Epithelial cell of proximal tubule (primary cell): ENCODE measurements around the gene NAP1L5. TPM values are rescaled to one million over a fixed set of nuclear protein-coding genes. Genes with fewer than 3 reads are reported as not detected.

Source experiments
- DNase-seq: peaks from one replicate; pipeline ENCODE4 v3.0.0-alpha.2; 2011; ENCODE audit warnings: low read depth
- H3K4me3 ChIP-seq: 2 replicates; pipeline ENCODE4 v1.5.1; 2011; ENCODE audit warnings: low read depth, mild to moderate bottlenecking, low read length
- total RNA-seq: library from RNA; depleted of rRNA; stranded (reverse); fragments of >200 nt; gene quantifications from 2 replicates; pipeline ENCODE4 v1.2.3, GENCODE V29; 2015
- TF ChIP-seq, protein P1 (sequence below): conservative IDR thresholded peaks from 2 replicates; pipeline ENCODE4 v1.5.1; 2012; ENCODE audit warnings: low read depth, mild to moderate bottlenecking, low read length

NAP1L5 gene
- total RNA-seq, 1 donor from 2014 or later: 1.4 TPM

DNA sequence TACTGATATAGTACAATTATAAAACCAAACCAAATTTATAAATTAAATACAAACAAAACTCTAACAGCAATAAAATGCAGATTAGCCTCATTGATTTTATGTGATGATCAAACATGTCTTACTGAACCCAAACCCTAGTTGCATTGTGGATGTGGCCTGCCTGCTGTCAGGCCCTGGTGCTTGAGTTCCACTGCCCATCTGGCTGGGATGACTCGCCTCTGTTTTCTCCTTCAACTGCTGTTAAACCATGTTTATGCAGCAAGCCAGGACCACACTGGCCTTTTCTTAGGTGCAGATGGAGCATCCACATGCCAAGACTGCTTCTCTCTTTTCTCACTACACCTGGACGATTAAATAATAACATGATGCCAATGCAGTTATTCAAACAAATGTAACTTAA is 22.6 kb downstream of the NAP1L5 start:
- TF ChIP-seq, protein P1, sequence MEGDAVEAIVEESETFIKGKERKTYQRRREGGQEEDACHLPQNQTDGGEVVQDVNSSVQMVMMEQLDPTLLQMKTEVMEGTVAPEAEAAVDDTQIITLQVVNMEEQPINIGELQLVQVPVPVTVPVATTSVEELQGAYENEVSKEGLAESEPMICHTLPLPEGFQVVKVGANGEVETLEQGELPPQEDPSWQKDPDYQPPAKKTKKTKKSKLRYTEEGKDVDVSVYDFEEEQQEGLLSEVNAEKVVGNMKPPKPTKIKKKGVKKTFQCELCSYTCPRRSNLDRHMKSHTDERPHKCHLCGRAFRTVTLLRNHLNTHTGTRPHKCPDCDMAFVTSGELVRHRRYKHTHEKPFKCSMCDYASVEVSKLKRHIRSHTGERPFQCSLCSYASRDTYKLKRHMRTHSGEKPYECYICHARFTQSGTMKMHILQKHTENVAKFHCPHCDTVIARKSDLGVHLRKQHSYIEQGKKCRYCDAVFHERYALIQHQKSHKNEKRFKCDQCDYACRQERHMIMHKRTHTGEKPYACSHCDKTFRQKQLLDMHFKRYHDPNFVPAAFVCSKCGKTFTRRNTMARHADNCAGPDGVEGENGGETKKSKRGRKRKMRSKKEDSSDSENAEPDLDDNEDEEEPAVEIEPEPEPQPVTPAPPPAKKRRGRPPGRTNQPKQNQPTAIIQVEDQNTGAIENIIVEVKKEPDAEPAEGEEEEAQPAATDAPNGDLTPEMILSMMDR: no peak
- H3K4me3 ChIP-seq: no peak overlapping the region
- DNase-seq: no peak

DNA sequence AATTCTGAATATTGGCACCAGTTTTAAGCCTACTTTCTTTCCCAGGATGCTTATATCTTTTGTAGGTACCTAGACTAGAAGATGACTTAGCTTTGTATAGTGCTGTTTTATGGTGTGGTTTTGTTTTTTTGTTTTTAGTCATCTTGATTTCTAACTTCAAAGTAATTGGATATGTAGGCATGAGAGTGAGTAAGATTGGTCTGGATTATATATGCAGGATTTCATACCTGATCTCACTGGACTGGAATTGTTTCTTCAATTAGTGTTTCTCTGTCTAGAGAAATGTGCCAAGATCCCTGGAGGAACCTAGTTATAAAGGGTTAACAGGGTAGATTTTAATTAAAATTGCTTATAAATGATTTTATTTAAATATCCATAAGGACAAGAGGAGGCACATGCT is 23.1 kb downstream of the NAP1L5 start:
- H3K4me3 ChIP-seq: no peak overlapping the region
- no peak for DNase-seq
- TF ChIP-seq, protein P1: no peak

DNA sequence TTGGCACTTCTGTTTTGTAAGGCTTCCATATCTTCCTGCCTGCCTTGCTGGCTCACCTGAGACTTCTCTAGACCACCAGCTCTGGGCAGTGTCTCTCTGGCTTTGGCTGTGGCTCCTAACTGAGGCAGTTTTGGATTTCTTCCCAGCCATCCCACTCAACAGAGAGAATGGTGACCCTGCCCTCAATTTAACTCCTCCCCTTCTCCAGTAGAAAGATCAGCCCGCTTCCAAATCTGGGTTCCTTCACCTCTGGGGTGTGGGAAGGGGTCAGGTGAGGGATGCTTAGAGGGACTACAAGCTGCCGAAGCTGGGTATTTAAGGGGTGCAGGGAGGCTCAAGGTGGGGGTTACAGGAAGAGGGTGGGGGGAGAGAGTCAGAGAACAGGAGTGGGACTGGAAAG is 23.7 kb downstream of the NAP1L5 start:
- no peak overlapping the region for H3K4me3 ChIP-seq
- DNase-seq: no peak
- TF ChIP-seq, protein P1: no peak

DNA sequence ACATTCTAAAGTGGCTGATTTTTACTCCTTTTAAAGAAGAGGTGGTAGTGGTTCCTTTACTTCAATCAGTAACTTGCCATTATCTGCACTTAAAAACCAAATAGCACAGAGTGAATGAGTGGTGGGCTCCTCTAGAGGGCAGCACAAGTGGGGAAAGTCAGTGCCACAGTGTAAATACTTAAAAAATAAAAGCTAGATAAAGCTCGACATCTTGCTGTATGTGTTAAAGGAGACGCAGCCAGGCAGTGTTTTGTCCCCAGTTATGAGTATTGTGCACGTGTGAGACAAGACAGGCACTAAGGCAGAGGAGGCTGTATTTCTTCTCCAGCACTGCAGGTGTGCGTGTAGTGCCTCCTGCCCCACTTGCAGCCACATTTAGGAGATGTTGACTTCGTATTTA is 24.6 kb downstream of the NAP1L5 start:
- no peak for DNase-seq
- H3K4me3 ChIP-seq: no peak overlapping the region
- TF ChIP-seq, protein P1: peak; percentile 75

DNA sequence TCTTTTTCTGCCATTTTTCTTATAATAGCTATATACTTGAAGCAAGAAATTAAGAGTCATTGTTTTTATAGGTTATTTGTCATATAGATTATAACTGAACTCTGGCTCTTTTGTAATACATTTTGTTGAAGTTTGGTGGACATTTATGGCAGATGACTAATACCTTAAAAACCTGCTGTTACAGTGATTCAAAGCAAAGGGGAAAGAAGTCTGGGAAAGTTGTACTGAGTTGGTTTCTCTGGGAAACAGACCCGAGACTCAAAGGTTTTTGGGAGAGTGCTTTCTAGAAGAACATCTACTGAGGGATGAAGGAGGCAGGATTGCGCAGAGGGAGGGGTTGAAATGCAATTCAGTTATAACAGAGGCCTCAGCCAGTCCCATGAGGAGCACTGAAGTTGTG is 35.9 kb downstream of the NAP1L5 start:
- no peak overlapping the region for H3K4me3 ChIP-seq
- DNase-seq: no peak

DNA sequence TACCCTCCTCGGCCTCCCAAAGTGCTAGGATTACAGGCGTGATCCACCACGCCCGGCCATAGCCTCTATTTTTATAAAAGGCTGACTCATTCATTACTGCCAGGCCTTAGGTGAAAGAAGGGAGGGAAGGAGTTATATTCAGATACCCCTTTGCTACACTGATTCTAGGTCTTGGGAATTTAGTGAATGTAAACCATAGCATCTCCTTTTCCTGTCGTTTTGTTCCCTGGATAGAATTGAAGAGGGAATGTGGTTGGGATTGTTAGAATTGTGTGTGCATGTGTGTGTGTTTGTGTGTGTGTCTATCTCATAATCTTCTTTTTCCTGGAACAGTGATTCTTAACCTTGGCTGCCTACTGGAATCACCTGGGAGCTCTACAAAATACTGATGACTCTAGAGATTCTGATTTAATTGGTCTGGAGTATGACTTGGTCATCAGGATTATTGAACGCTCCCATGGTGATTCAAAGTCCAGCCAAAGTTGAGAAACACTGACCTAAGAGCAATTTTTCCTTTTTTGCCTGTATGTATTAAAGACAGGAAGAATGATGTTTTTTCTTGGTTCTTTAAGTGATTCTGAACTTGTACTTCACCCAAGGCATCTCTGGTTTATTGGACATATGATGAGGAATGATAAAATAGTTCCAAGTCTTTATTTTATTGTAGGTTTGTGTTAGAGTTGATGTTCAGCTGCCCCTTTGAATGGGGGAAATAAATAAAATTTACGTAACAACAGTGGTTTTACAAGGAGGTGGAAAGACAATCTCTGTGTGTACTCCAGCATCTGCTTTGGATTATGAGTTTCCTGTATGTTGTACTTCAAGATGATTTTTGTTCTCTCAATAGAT is 37.0 kb downstream of the NAP1L5 start:
- no peak for DNase-seq
- TF ChIP-seq, protein P1: no peak
- H3K4me3 ChIP-seq: no peak overlapping the region

More for the DNA sequence above, 35.9 kb downstream of the NAP1L5 start:
- TF ChIP-seq, protein P1: no peak

DNA sequence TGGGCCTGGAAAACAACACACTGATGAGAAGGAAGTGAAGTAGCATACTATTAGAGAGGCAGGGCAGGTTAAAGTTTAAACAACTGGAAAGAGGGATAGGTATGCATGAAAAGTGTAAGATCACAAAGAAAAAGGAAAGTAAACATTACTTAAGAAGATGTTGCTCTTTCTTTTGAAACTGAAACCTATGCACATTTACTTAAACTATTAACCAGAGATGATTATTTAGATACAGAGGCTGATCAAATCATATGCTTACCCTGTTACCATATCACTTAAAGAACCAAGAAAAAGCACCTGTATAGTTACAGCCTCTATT is 37.8 kb downstream of the NAP1L5 start:
- no peak overlapping the region for H3K4me3 ChIP-seq
- DNase-seq: no peak
- TF ChIP-seq, protein P1: no peak
